Ramos (cell line): Measurements from ENCODE around the gene MITF.

ENCODE experiments used
- in situ Hi-C: fragments of 300-500 bp; cut with MboI; formaldehyde crosslinking; loops from one replicate; pipeline ENCODE4 v1.14.3; 2022; ENCODE audit warnings: low sequenced_read_pairs; ENCODE audit not compliant: unreplicated experiment

The MITF gene, protein sequence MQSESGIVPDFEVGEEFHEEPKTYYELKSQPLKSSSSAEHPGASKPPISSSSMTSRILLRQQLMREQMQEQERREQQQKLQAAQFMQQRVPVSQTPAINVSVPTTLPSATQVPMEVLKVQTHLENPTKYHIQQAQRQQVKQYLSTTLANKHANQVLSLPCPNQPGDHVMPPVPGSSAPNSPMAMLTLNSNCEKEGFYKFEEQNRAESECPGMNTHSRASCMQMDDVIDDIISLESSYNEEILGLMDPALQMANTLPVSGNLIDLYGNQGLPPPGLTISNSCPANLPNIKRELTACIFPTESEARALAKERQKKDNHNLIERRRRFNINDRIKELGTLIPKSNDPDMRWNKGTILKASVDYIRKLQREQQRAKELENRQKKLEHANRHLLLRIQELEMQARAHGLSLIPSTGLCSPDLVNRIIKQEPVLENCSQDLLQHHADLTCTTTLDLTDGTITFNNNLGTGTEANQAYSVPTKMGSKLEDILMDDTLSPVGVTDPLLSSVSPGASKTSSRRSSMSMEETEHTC

DNA sequence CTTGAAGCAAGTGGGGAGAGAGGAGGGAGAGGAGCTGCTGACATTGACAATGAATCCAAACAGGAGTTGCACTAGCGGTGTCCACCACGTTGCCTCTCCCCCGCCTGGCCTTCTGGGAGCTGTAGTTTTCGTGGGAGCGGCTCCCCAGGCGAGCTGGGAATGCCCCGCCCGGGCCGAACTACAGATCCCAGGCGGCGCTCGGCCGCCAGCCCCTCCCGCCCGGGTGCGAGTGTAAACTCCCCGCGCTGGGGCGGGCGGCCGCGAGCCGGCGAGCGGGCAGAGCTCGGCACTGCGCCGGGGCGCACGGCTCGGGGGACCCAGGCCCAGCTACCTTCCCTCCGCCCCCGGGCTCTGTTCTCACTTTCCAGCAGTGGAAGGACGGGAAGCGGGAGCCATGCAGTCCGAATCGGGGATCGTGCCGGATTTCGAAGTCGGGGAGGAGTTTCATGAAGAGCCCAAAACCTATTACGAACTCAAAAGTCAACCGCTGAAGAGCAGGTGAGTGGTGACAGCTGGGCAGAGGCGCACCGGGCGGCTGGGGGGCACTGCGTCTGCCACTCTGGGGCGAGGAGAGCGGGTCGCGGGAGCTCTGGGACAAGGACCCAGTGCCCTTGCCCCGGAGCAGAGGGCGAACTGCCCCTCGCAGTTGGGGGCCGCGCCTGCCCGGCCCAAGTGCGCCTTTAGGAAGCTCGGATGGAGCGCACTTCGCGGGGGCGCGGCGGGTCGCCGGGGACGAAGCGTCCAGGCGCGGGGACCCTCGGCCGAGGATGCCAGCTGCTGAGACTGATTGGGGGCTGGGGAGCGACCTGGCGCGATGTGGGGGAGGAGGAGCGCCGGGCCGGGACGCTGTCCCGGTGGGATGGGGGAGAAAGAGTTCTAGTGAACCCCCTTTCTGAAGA, at the start of gene MITF:
TSS of gene MITF (plus strand) at position 261 of the 899 bp plus-strand sequence. CDS start at position 395, 134 bp downstream.
- in situ Hi-C loops: no loop called here

GRCh38 chr3:69691860-69692259, 47.4 kb upstream of the MITF start:
- in situ Hi-C loops: no loop called here

DNA sequence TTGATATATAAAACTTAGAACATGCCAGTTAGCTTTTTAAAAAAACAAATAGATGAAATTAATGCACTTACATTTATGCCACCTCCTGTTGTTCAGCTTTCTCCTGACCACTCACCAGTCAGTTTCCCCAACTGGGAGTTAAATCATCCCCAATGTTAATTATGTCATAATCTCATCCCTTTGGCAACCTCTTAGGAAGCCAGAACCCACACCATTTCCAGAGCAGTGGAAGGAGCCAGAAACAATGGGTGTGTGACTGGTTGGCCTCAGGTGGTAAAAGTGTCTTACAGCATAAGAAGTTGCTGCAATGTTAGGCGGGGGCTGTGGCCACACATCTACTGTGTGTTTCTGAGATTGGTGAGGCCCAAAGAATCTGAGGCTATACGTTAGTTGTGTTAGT, 46.5 kb upstream of the MITF start:
- in situ Hi-C loops: no loop called here

DNA sequence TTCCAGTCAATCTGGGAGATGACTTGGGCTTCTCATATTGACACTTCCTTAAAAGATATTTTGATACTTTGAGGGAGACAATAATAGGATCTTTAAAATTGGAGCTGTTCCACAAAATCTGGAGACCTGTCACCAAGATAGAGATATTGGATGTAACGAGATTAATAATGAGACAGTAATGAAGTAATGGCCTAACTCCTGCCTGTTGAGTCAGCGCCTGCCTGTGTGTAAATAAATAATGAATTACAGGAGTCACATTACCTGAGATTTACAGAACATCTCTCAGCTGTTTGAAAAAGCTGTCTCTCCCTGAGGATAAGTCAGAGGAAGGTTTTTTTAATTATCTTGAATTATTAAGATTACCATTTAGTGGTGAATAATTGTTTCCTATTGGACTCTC, 43.8 kb upstream of the MITF start:
- in situ Hi-C loops: no loop called here

GRCh38 chr3:69695933-69696332, 43.3 kb upstream of the MITF start:
- in situ Hi-C loops: no loop called here

- in situ Hi-C loops: no loop called here
Measured at GRCh38 chr3:69696367-69696766, 42.9 kb upstream of the MITF start.

- in situ Hi-C loops: no loop called here
Measured at GRCh38 chr3:69697381-69697780, 41.9 kb upstream of the MITF start.

- in situ Hi-C loops: no loop called here
Measured at GRCh38 chr3:69698728-69699127, 40.5 kb upstream of the MITF start.

DNA sequence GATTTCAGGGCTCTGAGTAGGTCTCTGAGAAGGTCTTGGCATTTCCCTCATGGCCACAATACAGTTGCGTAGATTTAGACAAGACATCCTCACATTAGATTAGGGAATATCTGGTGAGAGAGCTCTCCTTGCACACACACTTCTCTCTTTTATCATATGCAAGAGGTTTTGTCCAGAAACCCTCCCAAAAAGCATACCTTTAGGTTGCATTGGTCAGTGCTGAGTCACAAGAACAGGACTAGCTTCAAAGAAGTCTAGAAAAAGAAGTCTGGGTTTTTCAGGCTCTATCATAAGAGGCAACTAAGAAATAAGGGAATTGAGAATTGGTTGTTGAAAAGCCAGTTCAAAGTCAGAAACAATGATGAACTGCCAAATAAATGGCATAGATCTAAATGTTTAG, 40.1 kb upstream of the MITF start:
- in situ Hi-C loops: no loop called here

- in situ Hi-C loops: no loop called here
Measured at GRCh38 chr3:69700949-69701348, 38.3 kb upstream of the MITF start.

DNA sequence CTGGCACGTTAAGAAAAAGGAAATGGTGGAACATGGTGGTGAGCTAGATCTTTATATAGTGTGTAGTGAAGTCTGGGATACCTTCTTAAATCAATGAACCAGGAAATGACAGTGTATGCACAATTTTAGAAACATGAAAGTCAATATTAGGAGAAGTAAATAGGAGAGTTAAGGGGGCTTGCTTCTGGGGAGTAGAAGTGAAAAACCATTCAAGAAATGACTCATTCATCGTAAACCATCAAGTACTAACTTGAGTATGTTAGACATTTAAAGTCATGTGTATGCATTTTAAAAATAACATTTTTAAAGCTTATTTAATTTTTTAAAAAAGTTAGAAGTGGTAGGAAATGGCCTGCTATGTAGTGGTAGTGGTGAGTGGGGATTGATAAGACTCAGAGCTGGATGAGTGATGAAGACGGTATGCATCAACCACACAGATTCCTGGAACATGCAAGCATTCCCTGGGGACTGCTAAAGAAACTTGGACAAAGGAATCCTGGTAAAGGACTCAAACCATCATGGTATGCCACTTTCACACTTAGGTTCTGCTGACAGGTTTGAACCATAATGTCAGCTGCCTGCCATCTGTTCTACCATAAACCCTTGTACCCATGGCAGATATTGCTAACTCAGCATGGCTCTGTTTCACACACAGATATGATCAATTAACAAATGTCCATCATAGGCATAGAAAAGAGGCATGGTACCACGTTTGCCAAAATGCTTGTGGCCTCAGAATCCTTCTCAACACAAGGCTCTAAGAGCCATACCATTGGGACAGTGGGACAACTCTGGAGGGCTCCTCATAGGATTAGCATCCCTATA, 28.9 kb upstream of the MITF start:
- in situ Hi-C loops: no loop called here

GRCh38 chr3:69712269-69712668, 27.0 kb upstream of the MITF start:
- in situ Hi-C loops: no loop called here

- in situ Hi-C loops: no loop called here
Measured at GRCh38 chr3:69712933-69713332, 26.3 kb upstream of the MITF start.

DNA sequence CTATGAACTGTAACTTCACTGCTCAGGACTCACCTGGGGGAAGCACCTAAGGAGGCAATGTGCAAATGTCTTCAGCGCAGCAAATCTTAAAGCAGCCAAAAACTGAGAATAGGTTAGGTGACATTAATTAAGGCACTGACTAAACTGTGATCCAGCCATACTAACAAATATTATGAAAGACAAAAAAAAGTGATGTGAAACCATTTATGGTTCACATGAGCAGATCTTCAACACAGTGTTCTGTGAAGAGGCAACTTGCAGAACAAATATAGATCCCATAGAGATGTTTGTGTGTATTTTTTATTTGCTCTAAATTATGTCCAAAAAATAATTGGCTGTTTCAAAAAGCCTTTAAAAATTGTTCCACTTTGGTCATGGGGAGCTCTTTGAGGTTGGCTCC, 24.1 kb upstream of the MITF start:
- in situ Hi-C loops: no loop called here

DNA sequence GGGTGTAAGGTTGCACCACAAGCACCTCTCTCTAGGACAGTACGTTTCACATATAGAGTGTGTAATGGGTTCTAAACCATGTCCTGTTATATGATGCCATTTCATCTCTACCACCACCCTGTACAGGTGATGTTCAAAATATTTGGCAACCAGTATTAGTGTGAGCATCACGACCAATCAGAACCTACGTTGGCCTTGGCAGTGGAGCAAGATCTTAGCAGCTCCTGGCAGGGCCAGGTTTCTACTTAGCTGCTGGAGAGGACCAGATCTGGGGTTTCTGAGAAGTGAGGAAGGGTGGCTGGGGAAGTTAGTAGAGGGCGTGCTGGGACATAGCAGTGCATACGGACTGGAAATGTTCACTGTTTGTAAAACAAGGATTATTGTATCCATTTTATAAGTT, 23.1 kb upstream of the MITF start:
- in situ Hi-C loops: no loop called here

- in situ Hi-C loops: no loop called here
Measured at GRCh38 chr3:69718866-69719586, 20.2 kb upstream of the MITF start.

GRCh38 chr3:69719587-69720122, 19.6 kb upstream of the MITF start:
- in situ Hi-C loops: no loop called here

DNA sequence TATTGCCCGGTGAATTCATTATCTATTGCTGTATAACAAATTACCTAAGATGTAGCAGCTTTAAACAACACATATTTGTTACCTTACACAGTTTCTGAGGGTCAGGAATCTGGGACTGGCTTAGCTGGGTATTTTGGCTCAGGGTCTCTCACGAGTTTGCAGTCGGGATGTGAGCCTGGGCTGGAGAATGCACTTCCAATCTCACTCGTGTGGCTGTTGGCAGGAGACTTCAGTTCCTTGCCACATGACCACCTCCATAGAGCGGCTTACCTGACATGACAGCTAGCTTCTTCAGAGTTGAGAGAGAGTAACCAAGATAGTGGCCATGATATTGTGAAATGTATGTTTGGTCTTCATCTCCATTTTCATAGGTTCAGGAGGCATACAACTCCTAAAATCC, 18.4 kb upstream of the MITF start:
- in situ Hi-C loops: no loop called here

- in situ Hi-C loops: no loop called here
Measured at GRCh38 chr3:69723389-69723788, 15.9 kb upstream of the MITF start.
